Activated naive CD4-positive, alpha-beta T cell (primary cell): Measurements from ENCODE around the gene CPEB4.

Source experiments
- DNase-seq, 4 experiments: peaks; one replicate each; lab custom pipeline; 2025; lab: John Stamatoyannopoulos, UW

Gene CPEB4

GRCh38 chr5:173887610-173888472 is at the start of gene CPEB4:
Gene CPEB4, plus strand, starts transcription at chr5:173888349. Its CDS starts 1,385 bp downstream, at chr5:173889734.
- DNase-seq = peak; percentile 85 to 93 (median 88)

GRCh38 chr5:173839117-173839713 is 48.9 kb upstream of the CPEB4 start:
- no peak for DNase-seq

GRCh38 chr5:173840111-173840983 is 47.8 kb upstream of the CPEB4 start:
- no peak for DNase-seq

- DNase-seq = no peak
These were observed 46.4 kb upstream of the CPEB4 start for GRCh38 chr5:173841710-173842109.

- DNase-seq = no peak
These were observed 44.4 kb upstream of the CPEB4 start for GRCh38 chr5:173843794-173844193.

GRCh38 chr5:173845321-173845720 is 42.8 kb upstream of the CPEB4 start:
- no peak for DNase-seq

- no peak for DNase-seq
These were observed 41.1 kb upstream of the CPEB4 start for GRCh38 chr5:173846929-173847501.

GRCh38 chr5:173848986-173849596 is 39.1 kb upstream of the CPEB4 start:
- DNase-seq = no peak

- DNase-seq = no peak
These were observed 38.2 kb upstream of the CPEB4 start for GRCh38 chr5:173849908-173850307.

GRCh38 chr5:173850659-173851058 is 37.5 kb upstream of the CPEB4 start:
- no peak for DNase-seq

GRCh38 chr5:173851595-173852243 is 36.4 kb upstream of the CPEB4 start:
- no peak for DNase-seq

GRCh38 chr5:173852790-173853359 is 35.3 kb upstream of the CPEB4 start:
- DNase-seq = no peak

GRCh38 chr5:173853370-173854131 is 34.6 kb upstream of the CPEB4 start:
- DNase-seq = no peak

- no peak for DNase-seq
These were observed 32.8 kb upstream of the CPEB4 start for GRCh38 chr5:173855162-173855994.

GRCh38 chr5:173855995-173856656 is 32.0 kb upstream of the CPEB4 start:
- no peak for DNase-seq

- DNase-seq = no peak
These were observed 30.9 kb upstream of the CPEB4 start for GRCh38 chr5:173857234-173857633.

- DNase-seq = no peak
These were observed 30.0 kb upstream of the CPEB4 start for GRCh38 chr5:173858021-173858669.
